ENCODE measurements around the gene SIRPA. TPM values are rescaled to one million over a fixed set of nuclear protein-coding genes. Genes with fewer than 3 reads are reported as not detected.

SIRPA gene
- total and polyA plus RNA-seq, 4 donors: 16.6 to 123 (median 52.6) TPM

DNA sequence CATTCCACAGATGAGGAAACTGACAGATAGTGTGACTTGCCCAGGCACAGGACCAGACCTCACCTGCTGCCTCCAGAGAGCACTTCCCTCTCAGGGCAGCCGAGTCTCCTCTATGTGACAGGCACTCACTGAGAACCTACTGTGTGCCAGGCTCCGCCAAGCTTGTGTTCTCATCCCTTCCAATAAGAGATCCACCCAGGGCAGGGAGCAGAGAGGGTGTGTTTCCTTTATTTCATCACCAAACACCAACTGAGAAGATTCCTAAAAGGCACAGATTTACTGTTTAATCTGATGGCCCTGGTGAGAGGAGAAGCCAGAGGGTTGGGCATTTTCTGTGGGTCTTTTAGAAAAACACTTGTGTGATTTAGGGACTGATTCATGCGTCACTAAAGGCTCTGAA lies 20.5 kb downstream of the SIRPA start:
- Histone ChIP-seq H3K36me3 (ENCODE audit: control insufficient read depth in 4 of 4, insufficient read depth in 4 of 4, low read length in 4 of 4) (peaks cover 0 to 17% (median 4%) of the 10 kb centered on the region in 4 donors), H3K9me3 (ENCODE audit: control insufficient read depth in 4 of 4, insufficient read depth in 3 of 4, low read length in 3 of 4) (peaks cover 0 to 2% (median 0%) of the 10 kb centered on the region in 4 donors), H3K27me3 (ENCODE audit: control insufficient read depth in 3 of 3, insufficient read depth in 3 of 3, low read length in 2 of 3) (no peaks in the 10 kb centered on the region), H3K27ac (ENCODE audit: low read depth in 1 of 2, low read length in 1 of 2) (no peak overlapping the region), H3K4me3 (no peak overlapping the region), H3K9ac (ENCODE audit: insufficient read depth in 1 of 2, low read length in 2 of 2) (no peak overlapping the region), H3K4me1 (ENCODE audit: control insufficient read depth in 5 of 5, insufficient read depth in 5 of 5, low read length in 5 of 5) (peaks cover 0 to 9% (median 0%) of the 10 kb centered on the region in 5 donors)
- DNase-seq (no peak), ATAC-seq (ENCODE audit: insufficient read depth, low FRiP score) (no peak)
- WGBS, 2 donors: 91 to 95% methylated on average over 3 of the region's 3 CpGs
- TF ChIP-seq, protein P1, sequence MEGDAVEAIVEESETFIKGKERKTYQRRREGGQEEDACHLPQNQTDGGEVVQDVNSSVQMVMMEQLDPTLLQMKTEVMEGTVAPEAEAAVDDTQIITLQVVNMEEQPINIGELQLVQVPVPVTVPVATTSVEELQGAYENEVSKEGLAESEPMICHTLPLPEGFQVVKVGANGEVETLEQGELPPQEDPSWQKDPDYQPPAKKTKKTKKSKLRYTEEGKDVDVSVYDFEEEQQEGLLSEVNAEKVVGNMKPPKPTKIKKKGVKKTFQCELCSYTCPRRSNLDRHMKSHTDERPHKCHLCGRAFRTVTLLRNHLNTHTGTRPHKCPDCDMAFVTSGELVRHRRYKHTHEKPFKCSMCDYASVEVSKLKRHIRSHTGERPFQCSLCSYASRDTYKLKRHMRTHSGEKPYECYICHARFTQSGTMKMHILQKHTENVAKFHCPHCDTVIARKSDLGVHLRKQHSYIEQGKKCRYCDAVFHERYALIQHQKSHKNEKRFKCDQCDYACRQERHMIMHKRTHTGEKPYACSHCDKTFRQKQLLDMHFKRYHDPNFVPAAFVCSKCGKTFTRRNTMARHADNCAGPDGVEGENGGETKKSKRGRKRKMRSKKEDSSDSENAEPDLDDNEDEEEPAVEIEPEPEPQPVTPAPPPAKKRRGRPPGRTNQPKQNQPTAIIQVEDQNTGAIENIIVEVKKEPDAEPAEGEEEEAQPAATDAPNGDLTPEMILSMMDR (IDR thresholded peaks at IDR 0.05; ENCODE audit: control extremely low read depth, extremely low read depth): no peak

GRCh38 chr20:1917786-1918185 lies 22.6 kb downstream of the SIRPA start:
- TF ChIP-seq, protein P1 (IDR thresholded peaks at IDR 0.05; ENCODE audit: control extremely low read depth, extremely low read depth): no peak
- 83 to 96% methylated on average over 1 of the region's 1 CpG for WGBS, 2 donors
- no peak overlapping the region for H3K4me3 ChIP-seq
- DNase-seq: no peak
- peaks cover 0 to 14% (median 4%) of the 10 kb centered on the region in 4 donors for H3K36me3 ChIP-seq (ENCODE audit: control insufficient read depth in 4 of 4, insufficient read depth in 4 of 4, low read length in 4 of 4)
- peaks cover 0 to 7% (median 0%) of the 10 kb centered on the region in 5 donors for H3K4me1 ChIP-seq (ENCODE audit: control insufficient read depth in 5 of 5, insufficient read depth in 5 of 5, low read length in 5 of 5)
- ATAC-seq (ENCODE audit: insufficient read depth, low FRiP score): no peak
- H3K9ac ChIP-seq (ENCODE audit: insufficient read depth in 1 of 2, low read length in 2 of 2): no peak overlapping the region
- peaks cover 0 to 2% (median 0%) of the 10 kb centered on the region in 4 donors for H3K9me3 ChIP-seq (ENCODE audit: control insufficient read depth in 4 of 4, insufficient read depth in 3 of 4, low read length in 3 of 4)
- no peak overlapping the region for H3K27ac ChIP-seq (ENCODE audit: low read depth in 1 of 2, low read length in 1 of 2)
- H3K27me3 ChIP-seq (ENCODE audit: control insufficient read depth in 3 of 3, insufficient read depth in 3 of 3, low read length in 2 of 3): no peaks in the 10 kb centered on the region

DNA sequence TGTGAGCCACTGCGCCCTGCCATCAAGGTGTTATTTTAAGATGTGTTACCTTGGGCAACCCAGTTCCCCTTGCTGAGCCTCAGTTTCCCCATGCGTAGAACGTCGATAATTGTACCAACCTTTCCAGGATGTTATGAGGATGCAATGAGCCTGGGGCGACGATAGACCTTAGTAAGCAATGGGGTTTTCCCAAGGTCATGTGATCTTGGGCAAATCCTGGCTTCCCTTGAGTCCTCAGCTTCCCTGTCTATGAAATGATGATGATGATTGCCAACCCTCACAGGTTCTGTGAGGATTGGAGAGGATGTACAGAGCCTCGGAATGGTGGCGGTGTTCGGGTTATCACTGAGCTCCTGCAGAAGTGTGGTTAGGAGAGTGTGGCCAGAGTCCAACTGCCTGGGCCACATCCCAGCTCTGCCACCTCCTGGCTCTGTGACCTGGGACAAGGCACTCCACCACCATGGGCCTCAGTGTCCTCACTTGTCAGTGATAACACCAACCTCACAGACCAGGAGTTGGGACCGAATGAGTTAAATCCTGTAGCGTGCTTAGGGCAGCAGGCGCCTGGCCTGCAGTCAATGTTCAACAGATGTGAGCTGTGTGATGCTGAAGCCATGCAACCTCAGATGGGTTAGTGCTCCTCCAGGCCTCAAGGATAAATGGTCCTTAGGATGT lies 23.4 kb downstream of the SIRPA start:
- ATAC-seq (ENCODE audit: insufficient read depth, low FRiP score): no peak

More for the DNA sequence above, 23.4 kb downstream of the SIRPA start:
- H3K4me1 ChIP-seq (ENCODE audit: control insufficient read depth in 5 of 5, insufficient read depth in 5 of 5, low read length in 5 of 5): peaks cover 0 to 7% (median 0%) of the 10 kb centered on the region in 5 donors
- H3K27ac ChIP-seq (ENCODE audit: low read depth in 1 of 2, low read length in 1 of 2): no peak overlapping the region
- no peak overlapping the region for H3K9ac ChIP-seq (ENCODE audit: insufficient read depth in 1 of 2, low read length in 2 of 2)
- 88% methylated on average over 12 of the region's 12 CpGs for WGBS, 2 donors
- no peak overlapping the region for H3K4me3 ChIP-seq
- no peak for DNase-seq
- H3K9me3 ChIP-seq (ENCODE audit: control insufficient read depth in 4 of 4, insufficient read depth in 3 of 4, low read length in 3 of 4): no peaks in the 10 kb centered on the region
- no peaks in the 10 kb centered on the region for H3K27me3 ChIP-seq (ENCODE audit: control insufficient read depth in 3 of 3, insufficient read depth in 3 of 3, low read length in 2 of 3)
- peaks cover 0 to 14% (median 4%) of the 10 kb centered on the region in 4 donors for H3K36me3 ChIP-seq (ENCODE audit: control insufficient read depth in 4 of 4, insufficient read depth in 4 of 4, low read length in 4 of 4)
- TF ChIP-seq, protein P1 (IDR thresholded peaks at IDR 0.05; ENCODE audit: control extremely low read depth, extremely low read depth): no peak

All from lung (tissue), 12 donors.